HL-60/S4 (cell line): ENCODE results near the gene CLIP1.
"Not testable (repeated sequence)": the region's sequence is repeated elsewhere in the genome, so short reads cannot be mapped to it uniquely, and the experiment has no call there.

Source experiments
- in situ Hi-C: fragments of 300-500 bp; cut with MboI; formaldehyde crosslinking; loops from 2 replicates; pipeline ENCODE4 v1.14.3; 2022; ENCODE audit warnings: low sequenced_read_pairs

The CLIP1 gene

DNA sequence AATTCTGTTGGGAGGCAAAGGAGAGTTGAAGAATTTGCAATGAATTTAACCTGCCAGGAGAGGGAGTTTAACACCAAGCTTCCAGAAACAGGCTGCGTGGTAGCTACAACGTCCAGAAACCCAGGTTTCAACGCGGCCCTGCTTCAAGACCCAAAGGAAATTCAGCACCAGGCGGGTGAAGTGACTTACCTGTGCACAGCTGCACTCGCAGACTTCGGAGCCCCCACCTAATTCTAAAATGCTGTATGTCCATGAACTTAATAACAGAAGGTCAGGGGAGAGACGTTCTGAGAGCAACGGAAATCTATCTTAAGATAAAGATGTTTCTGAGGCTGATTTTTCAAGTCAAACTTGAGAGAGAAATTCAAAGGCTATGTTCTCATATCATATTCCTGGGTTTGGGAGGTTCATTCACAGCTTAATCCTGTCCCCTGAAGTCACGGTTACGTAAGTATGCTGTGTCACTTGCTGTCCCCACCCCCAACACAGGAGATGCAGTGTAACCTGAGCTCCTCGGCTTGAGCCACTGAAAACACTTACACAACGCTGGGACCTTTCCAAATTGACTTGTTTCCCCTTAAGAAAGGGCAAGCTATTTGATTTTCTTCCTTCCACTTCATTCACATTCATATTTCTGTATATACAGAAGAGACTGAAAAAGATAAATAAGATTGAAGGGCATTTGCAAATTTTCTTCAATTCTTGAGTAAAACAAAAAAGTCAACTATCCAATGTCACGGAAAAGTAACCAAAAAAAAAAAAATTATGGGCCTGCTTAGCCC is 22.7 kb downstream of the CLIP1 start:
- in situ Hi-C loops: no loop called here

DNA sequence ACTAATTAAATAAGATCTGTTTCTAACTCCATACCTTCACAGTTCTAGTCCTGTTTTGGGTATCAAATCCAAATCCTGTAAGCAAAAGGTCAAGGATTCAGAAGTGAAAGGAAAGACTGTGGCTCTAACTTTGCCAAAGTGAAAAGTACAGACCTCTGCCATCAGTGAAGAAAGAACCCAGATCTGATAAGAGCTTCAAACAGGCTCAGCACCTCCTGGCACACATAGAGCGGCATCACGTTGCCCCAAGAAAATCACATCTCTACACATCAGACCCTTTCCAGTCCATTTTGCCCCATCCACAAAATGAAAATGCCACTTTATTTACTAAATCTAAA is 23.2 kb downstream of the CLIP1 start:
- in situ Hi-C loops: no loop called here

GRCh38 chr12:122397981-122398380 is 24.5 kb downstream of the CLIP1 start:
- in situ Hi-C loops: not testable (repeated sequence)

DNA sequence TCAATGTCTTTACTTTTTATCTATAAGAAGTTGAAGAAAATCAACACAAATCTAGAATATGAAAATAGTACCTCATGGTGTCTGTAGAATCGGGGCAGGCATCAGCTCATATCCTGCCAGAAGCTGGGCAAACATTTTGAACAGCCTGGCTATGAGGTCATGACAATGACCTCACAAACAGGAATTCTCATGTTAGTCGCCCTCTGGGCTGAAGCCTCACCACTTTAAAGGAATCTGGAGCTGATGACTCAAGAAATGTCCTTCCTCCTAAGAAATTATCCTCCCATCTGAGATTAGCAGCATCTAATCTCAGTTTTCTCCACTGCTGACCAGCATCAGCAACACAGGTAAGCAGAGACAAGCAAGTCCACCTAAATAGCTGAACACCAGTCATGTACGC is 27.1 kb downstream of the CLIP1 start:
- in situ Hi-C loops: no loop called here

- in situ Hi-C loops: no loop called here
Observed at GRCh38 chr12:122394626-122395194, 27.8 kb downstream of the CLIP1 start.

GRCh38 chr12:122393817-122394216 is 28.7 kb downstream of the CLIP1 start:
- in situ Hi-C loops: no loop called here

- in situ Hi-C loops: no loop called here
Observed at GRCh38 chr12:122392411-122392810, 30.1 kb downstream of the CLIP1 start.

- in situ Hi-C loops: no loop called here
Observed at GRCh38 chr12:122389677-122390076, 32.8 kb downstream of the CLIP1 start.

DNA sequence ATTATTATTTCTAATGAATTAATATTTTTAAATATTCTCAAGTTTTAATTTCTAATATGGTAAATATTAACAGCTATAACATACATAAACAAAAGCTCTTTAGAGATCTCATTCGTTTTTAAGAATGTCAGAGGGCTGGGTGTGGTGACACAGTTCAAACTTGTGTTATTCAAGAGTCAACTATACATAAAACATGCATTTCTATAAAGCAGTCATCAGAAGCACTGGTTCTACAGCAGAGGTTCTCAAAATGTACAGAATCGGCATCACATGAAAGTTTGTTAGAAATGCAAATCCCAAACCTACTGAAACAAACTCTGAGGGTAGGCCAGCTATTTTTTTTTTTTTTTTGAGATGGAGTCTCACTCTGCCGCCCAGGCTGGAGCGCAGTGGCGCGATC is 34.6 kb downstream of the CLIP1 start:
- in situ Hi-C loops: no loop called here

DNA sequence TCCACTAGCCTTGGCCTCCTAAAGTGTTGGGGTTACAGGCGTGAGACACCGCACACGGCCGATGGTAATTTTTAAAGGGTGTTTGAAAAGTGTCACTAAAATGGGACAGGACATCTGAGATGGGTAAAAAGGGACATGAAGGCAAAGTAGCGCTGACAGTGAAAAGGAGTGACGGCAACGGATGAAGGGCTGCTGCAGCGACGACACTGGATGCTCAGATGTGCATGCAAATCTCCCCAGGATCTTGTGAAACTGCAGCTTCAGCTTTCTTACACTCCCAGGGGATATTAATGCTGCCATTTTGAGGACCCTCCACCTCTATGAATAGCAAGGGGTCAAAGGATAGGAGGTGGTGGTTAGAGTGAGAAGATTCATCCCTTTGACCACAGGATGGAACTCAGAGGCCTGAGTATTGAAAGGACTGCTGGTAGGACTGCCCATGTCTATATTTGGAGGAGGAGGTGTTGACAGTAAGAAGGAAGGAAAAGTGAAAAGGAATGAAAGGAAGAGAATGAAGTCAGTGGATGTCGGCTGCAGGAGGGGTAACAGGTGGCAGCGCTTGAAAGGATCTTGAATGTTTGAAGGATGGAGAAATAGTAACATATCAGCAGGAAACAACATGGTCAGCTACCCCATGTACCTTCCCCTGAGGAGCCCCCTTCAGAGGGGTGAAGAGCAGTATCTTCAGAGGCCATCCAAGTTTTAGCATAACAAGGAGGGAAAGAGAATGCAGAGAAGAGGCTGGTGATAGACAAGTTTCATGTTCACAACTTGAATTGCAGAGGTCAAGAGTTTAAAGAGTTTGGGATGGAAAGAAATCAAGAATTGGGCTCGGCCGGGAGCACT is 37.1 kb downstream of the CLIP1 start:
- in situ Hi-C loops: no loop called here

DNA sequence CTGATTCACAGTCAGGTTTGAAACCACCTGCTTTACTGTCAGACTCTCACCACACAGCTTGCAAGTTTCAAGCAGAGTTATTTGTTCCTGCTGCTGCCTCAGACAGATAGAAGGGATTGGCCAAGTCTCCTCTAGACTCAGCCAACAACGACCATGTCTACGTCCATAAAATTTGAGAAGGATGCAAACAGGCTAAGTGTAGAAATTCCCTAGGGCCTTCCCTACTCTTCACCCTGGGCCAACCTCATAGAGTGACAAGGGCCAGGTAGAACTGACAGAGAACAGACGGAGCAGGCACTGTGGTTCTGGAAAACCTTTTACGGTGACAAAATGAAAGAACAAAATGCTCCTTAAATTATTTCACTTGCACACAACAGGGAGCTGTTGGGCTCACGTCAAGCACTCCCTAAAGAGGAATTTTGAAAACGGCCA is 39.5 kb downstream of the CLIP1 start:
- in situ Hi-C loops: no loop called here

GRCh38 chr12:122381021-122381420 is 41.4 kb downstream of the CLIP1 start:
- in situ Hi-C loops: no loop called here

GRCh38 chr12:122376751-122377150 is 45.7 kb downstream of the CLIP1 start:
- in situ Hi-C loops: not testable (repeated sequence)

- in situ Hi-C loops: no loop called here
Observed at GRCh38 chr12:122374707-122375106, 47.8 kb downstream of the CLIP1 start.

GRCh38 chr12:122371475-122372045 is 50.9 kb downstream of the CLIP1 start:
- in situ Hi-C loops: no loop called here

- in situ Hi-C loops: no loop called here
Observed at GRCh38 chr12:122368361-122369073, 54.0 kb downstream of the CLIP1 start.

- in situ Hi-C loops: not testable (repeated sequence)
Observed at GRCh38 chr12:122367632-122368031, 54.8 kb downstream of the CLIP1 start.

- in situ Hi-C loops: no loop called here
Observed at GRCh38 chr12:122366685-122367475, 55.6 kb downstream of the CLIP1 start.

GRCh38 chr12:122365226-122365625 is 57.2 kb downstream of the CLIP1 start:
- in situ Hi-C loops: not testable (repeated sequence)

- in situ Hi-C loops: no loop called here
Observed at GRCh38 chr12:122363782-122364181, 58.7 kb downstream of the CLIP1 start.
